GM19238 (cell line): ENCODE results near the gene GAS2L1.

Experiments
- DNase-seq: peaks from one replicate; pipeline ENCODE4 v3.0.0; 2011; ENCODE audit warnings: low spot score; ENCODE audit not compliant: insufficient read length

Gene GAS2L1

GRCh38 chr22:29306175-29306834 is at the start of gene GAS2L1:
TSS of gene GAS2L1 (plus strand) at chr22:29306650. CDS start at chr22:29308106, 1,456 bp downstream.
- peak; percentile 66 for DNase-seq

- no peak for DNase-seq
These were observed 48.7 kb upstream of the GAS2L1 start for GRCh38 chr22:29257751-29258181.

GRCh38 chr22:29258407-29259252 is 47.8 kb upstream of the GAS2L1 start:
- no peak for DNase-seq

GRCh38 chr22:29259253-29259899 is 47.1 kb upstream of the GAS2L1 start:
- no peak for DNase-seq

GRCh38 chr22:29260031-29260560 is 46.4 kb upstream of the GAS2L1 start:
- DNase-seq = no peak

GRCh38 chr22:29260601-29261315 is 45.7 kb upstream of the GAS2L1 start:
- DNase-seq = no peak

- DNase-seq = no peak
These were observed 42.6 kb upstream of the GAS2L1 start for GRCh38 chr22:29263791-29264276.

- DNase-seq = no peak
These were observed 41.1 kb upstream of the GAS2L1 start for GRCh38 chr22:29265305-29265704.

- no peak for DNase-seq
These were observed 40.5 kb upstream of the GAS2L1 start for GRCh38 chr22:29265929-29266328.

- DNase-seq = no peak
These were observed 39.6 kb upstream of the GAS2L1 start for GRCh38 chr22:29266564-29267461.

- DNase-seq = no peak
These were observed 39.0 kb upstream of the GAS2L1 start for GRCh38 chr22:29267462-29267857.

- peak; percentile 87 for DNase-seq
These were observed 38.5 kb upstream of the GAS2L1 start, which contains the start of the genes EWSR1 and RHBDD3 for GRCh38 chr22:29267858-29268510. TSS of gene EWSR1 (plus strand) at chr22:29268268. CDS start at chr22:29268337, 69 bp downstream. TSS of gene RHBDD3 (minus strand) at chr22:29267981. CDS start at chr22:29265626, 2,355 bp downstream.

- DNase-seq = no peak
These were observed 37.8 kb upstream of the GAS2L1 start for GRCh38 chr22:29268511-29269229.

GRCh38 chr22:29269230-29269604 is 37.2 kb upstream of the GAS2L1 start:
- DNase-seq = no peak

GRCh38 chr22:29269731-29270474 is 36.5 kb upstream of the GAS2L1 start:
- DNase-seq = no peak

GRCh38 chr22:29270475-29271271 is 35.8 kb upstream of the GAS2L1 start:
- DNase-seq = no peak

- no peak for DNase-seq
These were observed 33.8 kb upstream of the GAS2L1 start for GRCh38 chr22:29272624-29273023.
